ENCODE results near the gene JAKMIP2.

The JAKMIP2 gene

GRCh38 chr5:147697380-147697779 is 85.1 kb downstream of the JAKMIP2 start:
- DNase-seq (ENCODE audit: low read depth in 3 of 3), result no peak

GRCh38 chr5:147694772-147695171 is 87.8 kb downstream of the JAKMIP2 start:
- no peak for DNase-seq (ENCODE audit: low read depth in 3 of 3)

- DNase-seq (ENCODE audit: low read depth in 3 of 3), result no peak
Observed at GRCh38 chr5:147693233-147693632, 89.3 kb downstream of the JAKMIP2 start.

GRCh38 chr5:147691130-147691529 is 91.4 kb downstream of the JAKMIP2 start:
- no peak for DNase-seq (ENCODE audit: low read depth in 3 of 3)

- DNase-seq (ENCODE audit: low read depth in 3 of 3), result no peak
Observed at GRCh38 chr5:147690595-147690994, 91.9 kb downstream of the JAKMIP2 start.

GRCh38 chr5:147689426-147689825 is 93.1 kb downstream of the JAKMIP2 start:
- no peak for DNase-seq (ENCODE audit: low read depth in 3 of 3)

- no peak for DNase-seq (ENCODE audit: low read depth in 3 of 3)
Observed at GRCh38 chr5:147688656-147689356, 93.7 kb downstream of the JAKMIP2 start.

GRCh38 chr5:147687118-147687517 is 95.4 kb downstream of the JAKMIP2 start:
- DNase-seq (ENCODE audit: low read depth in 3 of 3), result no peak

GRCh38 chr5:147686421-147686820 is 96.1 kb downstream of the JAKMIP2 start:
- no peak for DNase-seq (ENCODE audit: low read depth in 3 of 3)

- DNase-seq (ENCODE audit: low read depth in 3 of 3), result no peak
Observed at GRCh38 chr5:147685993-147686392, 96.5 kb downstream of the JAKMIP2 start.

GRCh38 chr5:147675168-147675567 is 107.4 kb downstream of the JAKMIP2 start:
- DNase-seq (ENCODE audit: low read depth in 3 of 3), result no peak

GRCh38 chr5:147674411-147674810 is 108.1 kb downstream of the JAKMIP2 start:
- no peak for DNase-seq (ENCODE audit: low read depth in 3 of 3)

- DNase-seq (ENCODE audit: low read depth in 3 of 3), result no peak
Observed at GRCh38 chr5:147673791-147674190, 108.7 kb downstream of the JAKMIP2 start.

- DNase-seq (ENCODE audit: low read depth in 3 of 3), result no peak
Observed at GRCh38 chr5:147673266-147673665, 109.3 kb downstream of the JAKMIP2 start.

GRCh38 chr5:147671365-147671764 is 111.2 kb downstream of the JAKMIP2 start:
- DNase-seq (ENCODE audit: low read depth in 3 of 3), result no peak

GRCh38 chr5:147670815-147671214 is 111.7 kb downstream of the JAKMIP2 start:
- no peak for DNase-seq (ENCODE audit: low read depth in 3 of 3)

- DNase-seq (ENCODE audit: low read depth in 3 of 3), result no peak
Observed at GRCh38 chr5:147669169-147669869, 113.2 kb downstream of the JAKMIP2 start.

GRCh38 chr5:147668385-147668784 is 114.1 kb downstream of the JAKMIP2 start:
- no peak for DNase-seq (ENCODE audit: low read depth in 3 of 3)

GRCh38 chr5:147667363-147667762 is 115.2 kb downstream of the JAKMIP2 start:
- DNase-seq (ENCODE audit: low read depth in 3 of 3), result no peak

GRCh38 chr5:147666419-147666818 is 116.1 kb downstream of the JAKMIP2 start:
- DNase-seq (ENCODE audit: low read depth in 3 of 3), result no peak

GRCh38 chr5:147661541-147661940 is 121.0 kb downstream of the JAKMIP2 start:
- no peak for DNase-seq (ENCODE audit: low read depth in 3 of 3)

- no peak for DNase-seq (ENCODE audit: low read depth in 3 of 3)
Observed at GRCh38 chr5:147659166-147659929, 123.2 kb downstream of the JAKMIP2 start.
